Measurements from ENCODE around the gene TREH. TPM values are rescaled to one million over a fixed set of nuclear protein-coding genes. Genes with fewer than 3 reads are reported as not detected.

The TREH gene
- total RNA-seq, 1 donor from 2014 or later, result not detected

DNA sequence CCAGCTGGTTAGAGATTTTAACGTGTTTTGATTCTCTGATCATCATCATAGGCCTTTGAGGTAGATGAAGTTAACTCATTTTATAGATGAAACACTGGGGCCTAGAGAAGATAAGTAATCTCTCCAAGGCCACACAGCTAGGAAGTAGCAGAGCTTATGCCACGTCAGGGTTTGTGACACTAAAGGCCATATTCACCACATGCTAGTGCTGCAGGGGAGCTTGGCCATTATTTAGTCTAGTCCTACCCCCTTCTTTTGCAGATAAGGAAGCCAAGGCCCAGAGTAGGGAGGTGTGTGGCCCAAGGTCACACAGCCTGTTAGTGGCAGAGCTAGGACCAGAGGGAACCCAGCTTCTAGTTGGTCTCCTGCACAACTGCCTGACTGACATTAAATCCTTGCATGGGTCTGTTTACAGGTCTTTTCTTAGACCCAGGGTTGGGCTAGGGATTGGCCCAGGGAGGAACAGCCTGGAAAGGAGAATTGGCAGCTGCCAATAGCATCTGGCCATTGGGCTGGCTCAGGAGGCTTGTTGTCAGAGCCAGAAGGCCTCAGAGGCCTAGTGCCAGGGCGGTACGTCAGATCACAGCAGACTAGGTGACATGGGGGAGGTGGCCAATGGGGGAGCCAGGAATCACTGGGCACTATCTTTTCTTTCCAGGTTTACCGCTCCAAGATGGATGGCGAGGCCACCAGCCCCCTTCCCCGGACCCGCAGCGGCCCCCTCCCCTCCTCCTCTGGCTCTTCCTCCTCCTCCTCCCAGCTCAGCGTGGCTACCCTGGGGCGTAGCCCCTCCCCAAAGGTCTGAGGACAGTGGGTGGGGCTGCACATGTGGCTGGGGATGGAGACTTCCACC, 36.1 kb downstream of the TREH start:
- Mint-ChIP-seq H3K4me1 (no peaks in the 10 kb centered on the region), H3K9me3 (no peaks in the 10 kb centered on the region), H3K27ac (no peak overlapping the region), H3K4me3 (no peak overlapping the region), H3K27me3 (no peaks in the 10 kb centered on the region), H3K36me3 (ENCODE audit: low read depth) (no peaks in the 10 kb centered on the region)
- intact Hi-C loops (cut with micrococcal nuclease), result no loop called here
- DNase-seq, result no peak

DNA sequence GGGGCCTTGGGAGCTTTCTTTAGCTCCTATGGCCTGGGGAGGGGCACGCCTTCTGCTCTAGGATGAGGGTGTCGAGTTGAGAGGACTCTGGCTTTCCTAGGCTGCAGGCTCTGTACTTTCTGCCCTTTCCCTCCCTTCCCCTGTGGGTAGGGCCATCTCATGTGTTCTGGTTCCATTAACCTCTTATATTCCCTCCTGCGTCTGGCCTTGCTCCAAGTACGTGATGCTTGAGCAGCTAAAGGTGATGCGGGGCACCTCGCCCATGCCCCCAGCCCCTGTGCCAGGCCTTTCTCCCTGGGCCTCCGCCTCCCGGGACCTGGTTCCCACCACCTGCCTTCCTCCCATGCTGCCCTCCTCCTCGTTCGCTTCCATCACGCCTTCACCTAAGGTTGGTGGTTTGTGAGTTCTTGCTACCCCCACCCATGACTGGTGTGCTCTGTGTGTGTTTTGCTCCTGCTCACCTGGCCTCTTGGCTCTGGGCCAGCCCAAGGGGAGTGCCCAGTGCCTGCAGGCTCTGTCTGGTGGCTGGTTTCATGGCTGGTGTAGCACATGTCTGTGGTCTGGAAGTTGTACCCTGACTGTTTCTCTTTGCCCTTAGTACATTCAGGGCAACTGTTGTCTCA, 37.9 kb downstream of the TREH start:
- no peak overlapping the region for H3K4me3 Mint-ChIP-seq
- no peaks in the 10 kb centered on the region for H3K9me3 Mint-ChIP-seq
- no peak overlapping the region for H3K27ac Mint-ChIP-seq
- no peaks in the 10 kb centered on the region for H3K36me3 Mint-ChIP-seq (ENCODE audit: low read depth)
- no peaks in the 10 kb centered on the region for H3K4me1 Mint-ChIP-seq
- intact Hi-C loops (cut with micrococcal nuclease), result no loop called here
- peaks cover 3% of the 10 kb centered on the region for H3K27me3 Mint-ChIP-seq
- no peak for DNase-seq

DNA sequence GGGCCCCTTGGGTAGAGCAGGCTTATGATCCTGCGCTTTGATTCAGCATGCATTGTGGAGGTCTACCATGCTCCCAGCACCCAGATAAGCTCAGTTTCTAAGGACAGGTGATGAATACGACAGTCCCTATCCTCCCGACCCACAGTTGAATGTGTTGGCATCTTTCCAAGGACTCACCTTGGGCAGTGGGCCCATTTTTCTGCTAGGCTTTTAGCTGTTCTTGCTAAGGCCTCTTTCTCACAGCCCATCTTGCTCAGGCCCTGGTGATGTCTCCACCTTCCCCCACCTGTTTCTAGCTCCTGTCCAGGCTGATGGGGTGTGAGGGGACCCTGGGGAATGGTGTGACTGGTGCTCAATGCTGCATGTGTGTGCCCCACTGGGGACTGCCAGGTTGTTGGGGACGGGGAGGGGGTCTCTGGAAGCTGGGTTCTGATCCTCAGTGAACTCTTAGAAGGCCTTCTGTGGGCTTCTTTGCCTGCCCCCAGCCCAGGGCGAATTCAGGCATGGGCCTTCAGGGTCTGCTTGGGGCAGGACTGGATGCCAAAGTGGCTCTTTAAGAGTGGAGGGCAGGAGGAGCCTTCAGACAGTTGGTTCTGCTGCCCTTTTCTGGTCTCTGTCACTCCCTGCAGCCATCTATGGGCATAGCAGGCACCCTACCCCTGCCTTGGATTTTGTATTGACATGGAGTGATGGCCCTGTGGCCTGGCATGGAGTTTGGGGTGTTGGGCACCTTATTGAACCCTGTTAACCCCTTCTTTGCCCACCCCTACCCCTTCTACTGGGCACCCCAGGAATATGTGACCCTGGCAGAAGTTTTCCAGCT, 38.9 kb downstream of the TREH start:
- Mint-ChIP-seq H3K27me3 (peaks cover 9% of the 10 kb centered on the region), H3K4me3 (no peak overlapping the region), H3K4me1 (no peaks in the 10 kb centered on the region), H3K9me3 (no peaks in the 10 kb centered on the region), H3K36me3 (ENCODE audit: low read depth) (no peaks in the 10 kb centered on the region), H3K27ac (no peak overlapping the region)
- intact Hi-C loops (cut with micrococcal nuclease), result no loop called here
- no peak for DNase-seq

DNA sequence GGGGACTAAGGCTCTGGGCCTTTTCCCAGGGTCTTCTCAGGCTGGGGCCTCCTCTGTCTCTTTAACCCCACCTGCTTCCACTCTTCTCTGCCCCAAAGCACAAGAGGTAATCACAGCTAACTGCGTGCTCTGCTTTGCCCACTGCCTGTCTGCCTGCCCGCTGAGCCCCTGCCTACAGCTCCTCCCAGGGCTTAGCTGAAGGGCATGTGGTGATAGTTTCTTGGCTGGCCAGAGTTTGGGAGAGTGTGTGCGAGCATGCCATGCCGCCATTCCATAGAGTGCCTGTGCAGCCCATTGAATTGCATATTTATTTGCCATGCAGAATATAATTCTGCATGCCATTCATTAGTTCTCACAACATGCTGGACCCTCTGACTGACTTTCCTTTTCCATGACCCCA, 39.6 kb downstream of the TREH start:
- no peak for DNase-seq
- H3K9me3 Mint-ChIP-seq, result no peaks in the 10 kb centered on the region

DNA sequence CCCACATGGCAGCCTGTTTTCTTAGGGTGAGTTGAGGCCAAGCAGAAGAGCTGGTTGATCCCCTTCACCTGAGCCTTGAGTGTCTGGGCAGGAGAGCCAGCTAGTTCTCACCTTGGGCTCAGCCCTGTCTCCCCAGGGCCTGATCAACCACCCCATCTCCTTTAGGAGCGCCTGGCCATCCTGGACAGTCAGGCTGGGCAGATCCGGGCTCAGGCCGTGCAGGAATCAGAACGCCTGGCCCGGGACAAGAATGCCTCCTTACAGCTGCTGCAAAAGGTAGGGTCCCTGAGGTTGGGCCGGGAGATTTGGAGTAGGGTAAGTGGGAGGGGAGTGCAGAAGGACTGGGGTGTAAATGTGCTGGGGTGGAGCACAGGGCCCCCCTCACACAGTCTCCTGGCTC, 40.7 kb downstream of the TREH start:
- Mint-ChIP-seq H3K36me3 (ENCODE audit: low read depth) (no peaks in the 10 kb centered on the region), H3K27ac (no peak overlapping the region), H3K4me3 (no peak overlapping the region), H3K27me3 (peaks cover 9% of the 10 kb centered on the region), H3K4me1 (peaks cover 2% of the 10 kb centered on the region), H3K9me3 (no peaks in the 10 kb centered on the region)
- no peak for DNase-seq
- intact Hi-C loops (cut with micrococcal nuclease), result no loop called here

More for the DNA sequence above, 39.6 kb downstream of the TREH start:
- Mint-ChIP-seq H3K27me3 (peaks cover 9% of the 10 kb centered on the region), H3K27ac (no peak overlapping the region), H3K36me3 (ENCODE audit: low read depth) (no peaks in the 10 kb centered on the region), H3K4me3 (no peak overlapping the region), H3K4me1 (no peaks in the 10 kb centered on the region)
- intact Hi-C loops (cut with micrococcal nuclease), result no loop called here

DNA sequence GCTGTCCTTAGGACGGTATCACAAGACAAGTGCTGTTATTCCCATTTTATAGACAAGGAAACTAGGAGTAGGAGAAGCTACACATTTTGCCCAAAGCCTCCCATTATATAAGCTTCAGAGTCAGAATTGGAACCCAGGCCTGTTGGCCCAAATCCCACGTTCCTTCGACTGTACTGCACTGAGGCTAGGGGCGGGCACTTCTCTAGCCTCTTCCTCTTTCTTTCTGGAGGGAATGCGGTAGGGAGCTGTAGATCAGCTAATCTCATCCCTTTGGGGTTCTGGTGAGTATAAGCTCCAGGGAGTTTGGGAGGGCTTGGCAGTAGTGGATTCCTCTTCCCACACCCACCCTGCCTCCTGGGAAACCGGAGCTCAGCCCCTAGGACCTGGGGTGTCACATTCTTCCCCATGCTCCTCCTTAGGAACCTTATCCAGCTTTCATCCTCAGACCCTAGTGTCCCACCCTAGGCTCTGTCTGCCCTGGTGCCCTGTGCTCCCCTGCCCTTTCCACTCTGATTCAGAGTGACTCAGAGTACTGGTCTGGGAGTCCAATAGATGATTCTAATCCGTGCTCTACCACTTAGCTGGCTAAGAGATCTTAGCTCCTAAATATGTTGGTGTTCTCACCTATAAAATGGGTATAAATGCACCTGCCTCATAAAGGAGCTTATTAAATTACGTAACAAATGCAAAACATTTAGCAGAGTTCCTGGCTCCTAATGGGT, 42.7 kb downstream of the TREH start:
- Mint-ChIP-seq H3K36me3 (ENCODE audit: low read depth) (no peaks in the 10 kb centered on the region), H3K4me1 (peaks cover 2% of the 10 kb centered on the region), H3K27ac (no peak overlapping the region), H3K27me3 (peaks cover 9% of the 10 kb centered on the region), H3K9me3 (no peaks in the 10 kb centered on the region), H3K4me3 (no peak overlapping the region)
- intact Hi-C loops (cut with micrococcal nuclease), result no loop called here
- DNase-seq, result no peak

- Mint-ChIP-seq H3K36me3 (ENCODE audit: low read depth) (no peaks in the 10 kb centered on the region), H3K9me3 (no peaks in the 10 kb centered on the region), H3K4me1 (peaks cover 3% of the 10 kb centered on the region), H3K27me3 (peaks cover 9% of the 10 kb centered on the region), H3K4me3 (no peak overlapping the region), H3K27ac (no peak overlapping the region)
- intact Hi-C loops (cut with micrococcal nuclease), result no loop called here
- no peak for DNase-seq
Measured at GRCh38 chr11:118635642-118636041, 43.8 kb downstream of the TREH start.

DNA sequence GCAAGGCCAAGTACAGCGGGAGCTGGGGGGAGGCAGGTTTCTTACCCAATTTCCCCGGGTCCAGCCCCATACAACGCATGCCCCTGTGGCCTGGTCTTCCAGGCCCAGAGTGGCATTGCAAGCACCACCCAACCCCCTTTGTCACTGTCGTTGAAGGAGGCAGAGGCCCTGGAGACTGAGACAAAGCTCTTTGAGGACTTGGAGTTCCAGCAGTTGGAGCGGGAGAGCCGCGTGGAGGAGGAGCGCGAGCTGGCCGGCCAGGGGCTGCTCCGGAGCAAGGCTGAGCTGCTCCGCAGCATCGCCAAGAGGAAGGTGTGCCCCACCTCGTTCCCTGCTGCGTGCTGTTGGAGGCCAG, 44.2 kb downstream of the TREH start:
- H3K4me3 Mint-ChIP-seq, result no peak overlapping the region
- intact Hi-C loops (cut with micrococcal nuclease), result no loop called here
- peaks cover 9% of the 10 kb centered on the region for H3K27me3 Mint-ChIP-seq
- H3K27ac Mint-ChIP-seq, result no peak overlapping the region
- no peaks in the 10 kb centered on the region for H3K36me3 Mint-ChIP-seq (ENCODE audit: low read depth)
- peaks cover 4% of the 10 kb centered on the region for H3K4me1 Mint-ChIP-seq
- no peaks in the 10 kb centered on the region for H3K9me3 Mint-ChIP-seq
- DNase-seq, result no peak

- no peaks in the 10 kb centered on the region for H3K9me3 Mint-ChIP-seq
- H3K4me1 Mint-ChIP-seq, result peaks cover 4% of the 10 kb centered on the region
- peaks cover 9% of the 10 kb centered on the region for H3K27me3 Mint-ChIP-seq
- no peaks in the 10 kb centered on the region for H3K36me3 Mint-ChIP-seq (ENCODE audit: low read depth)
- H3K4me3 Mint-ChIP-seq, result no peak overlapping the region
- intact Hi-C loops (cut with micrococcal nuclease), result no loop called here
- no peak overlapping the region for H3K27ac Mint-ChIP-seq
- peak; percentile 64 for DNase-seq
Measured at GRCh38 chr11:118634431-118635236, 44.8 kb downstream of the TREH start.

DNA sequence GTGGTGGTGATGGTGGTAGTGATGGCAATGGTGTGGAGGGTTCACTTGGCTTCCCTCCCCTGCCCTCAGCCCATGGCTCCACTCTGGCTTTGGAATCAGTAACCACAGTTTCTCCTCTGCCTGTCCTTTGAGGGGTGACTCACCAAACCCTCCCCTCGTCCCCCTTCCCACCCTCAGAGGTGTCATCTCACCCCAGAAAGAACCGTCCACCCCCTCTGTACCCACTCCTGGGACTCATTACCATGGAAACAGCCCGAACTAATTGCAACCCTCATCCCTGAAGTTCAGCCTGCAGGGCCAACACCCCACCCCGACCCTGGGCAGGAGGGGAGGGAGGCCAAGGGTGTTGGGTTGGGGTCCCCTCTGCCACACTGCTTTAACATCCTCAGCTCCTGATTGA, 45.5 kb downstream of the TREH start:
- DNase-seq, result no peak
- Mint-ChIP-seq H3K36me3 (ENCODE audit: low read depth) (no peaks in the 10 kb centered on the region), H3K27ac (no peak overlapping the region), H3K4me1 (peaks cover 4% of the 10 kb centered on the region), H3K4me3 (no peak overlapping the region), H3K9me3 (no peaks in the 10 kb centered on the region), H3K27me3 (peaks cover 9% of the 10 kb centered on the region)
- intact Hi-C loops (cut with micrococcal nuclease), result no loop called here

DNA sequence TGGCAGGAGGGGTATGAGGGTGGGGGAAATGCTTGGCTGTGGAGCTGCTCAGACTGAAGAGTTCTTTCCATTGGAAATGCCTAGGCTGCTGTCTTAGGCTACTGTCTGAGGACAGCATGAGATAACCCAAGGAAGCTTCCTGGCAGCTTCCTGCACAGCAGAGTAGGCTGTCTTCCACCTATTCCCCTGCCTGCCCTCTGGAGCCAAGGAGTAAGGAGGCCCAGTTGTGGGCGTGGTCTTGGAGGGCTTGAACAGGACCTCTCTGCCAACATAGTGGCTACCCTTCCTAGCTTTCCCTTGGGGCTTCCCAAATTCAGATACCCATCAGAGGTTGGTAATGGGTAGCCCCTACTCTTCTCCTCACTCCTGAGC, 46.1 kb downstream of the TREH start:
- Mint-ChIP-seq H3K27ac (no peak overlapping the region), H3K4me3 (no peak overlapping the region), H3K4me1 (peaks cover 4% of the 10 kb centered on the region), H3K9me3 (no peaks in the 10 kb centered on the region), H3K27me3 (peaks cover 9% of the 10 kb centered on the region), H3K36me3 (ENCODE audit: low read depth) (no peaks in the 10 kb centered on the region)
- intact Hi-C loops (cut with micrococcal nuclease), result no loop called here
- DNase-seq, result no peak

DNA sequence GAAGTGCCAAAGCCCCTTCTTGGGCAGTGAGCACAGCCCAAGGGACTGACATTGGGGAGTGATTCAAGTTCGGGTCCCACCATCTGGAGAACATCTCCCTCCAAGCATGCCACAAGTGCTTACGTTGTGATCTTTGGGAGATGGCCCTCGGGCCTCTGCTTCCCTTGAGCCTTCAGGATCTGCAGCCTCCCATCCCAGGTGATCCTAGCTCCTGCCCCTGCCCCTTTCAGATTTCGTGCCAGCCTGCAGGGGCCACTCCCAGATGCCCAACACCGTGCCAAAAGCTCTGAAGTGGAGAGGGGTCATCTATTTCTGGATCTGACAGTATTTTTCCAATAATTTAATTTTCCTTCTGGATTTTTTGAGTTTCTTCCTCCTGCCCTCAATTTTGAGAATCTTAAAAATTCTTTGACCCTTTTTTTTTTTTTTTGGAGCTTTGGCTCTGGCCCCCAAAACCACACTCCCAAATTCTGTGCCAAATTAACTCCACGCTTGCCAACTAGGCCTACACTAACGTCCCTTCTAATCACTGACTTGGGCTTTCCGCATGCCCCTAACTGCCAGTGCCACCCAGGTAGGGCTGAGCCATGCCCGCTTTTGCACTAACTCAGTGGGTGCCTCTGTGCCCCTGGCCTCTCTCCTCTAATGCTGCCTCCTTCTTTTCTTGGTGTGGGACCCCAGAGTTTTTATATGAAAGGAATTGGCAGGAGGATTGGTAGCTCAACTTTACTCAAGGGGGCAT, 46.7 kb downstream of the TREH start:
- no peak for DNase-seq
- H3K4me1 Mint-ChIP-seq, result peaks cover 4% of the 10 kb centered on the region
- no peak overlapping the region for H3K27ac Mint-ChIP-seq
- intact Hi-C loops (cut with micrococcal nuclease), result no loop called here
- H3K9me3 Mint-ChIP-seq, result no peaks in the 10 kb centered on the region
- H3K27me3 Mint-ChIP-seq, result peaks cover 8% of the 10 kb centered on the region
- no peaks in the 10 kb centered on the region for H3K36me3 Mint-ChIP-seq (ENCODE audit: low read depth)
- H3K4me3 Mint-ChIP-seq, result no peak overlapping the region
